Loucy (cell line): ENCODE measurements around the gene TXNDC11.

Experiments
- H2AFZ ChIP-seq: fragments of 200-600 bp; sonication (generic); 2 replicates; pipeline ENCODE4 v1.6.0; 2016; ENCODE audit warnings: antibody characterized with exemption, mild to moderate bottlenecking, low read length, moderate library complexity
- H3F3A ChIP-seq: fragments of 200-600 bp; 2 replicates; pipeline ENCODE4 v1.6.0; 2016; ENCODE audit warnings: antibody characterized with exemption, low read depth, mild to moderate bottlenecking
- H3K27me3 ChIP-seq: fragments of 200-600 bp; sonication (generic); 2 replicates; pipeline ENCODE4 v1.6.1; 2014; ENCODE audit warnings: low read length, mild to moderate bottlenecking; ENCODE audit not compliant: insufficient read depth, poor library complexity, severe bottlenecking
- H3K36me3 ChIP-seq: fragments of 200-600 bp; sonication (generic); 2 replicates; pipeline ENCODE4 v1.6.1; 2016; ENCODE audit warnings: low read length; ENCODE audit not compliant: insufficient read depth
- H3K4me1 ChIP-seq: fragments of 200-600 bp; sonication (generic); 2 replicates; pipeline ENCODE4 v1.5.1; 2014; ENCODE audit warnings: low read length, mild to moderate bottlenecking; ENCODE audit not compliant: insufficient read depth, poor library complexity, severe bottlenecking
- H3K4me2 ChIP-seq: fragments of 200-600 bp; sonication (generic); 2 replicates; pipeline ENCODE4 v1.6.0; 2014; ENCODE audit warnings: antibody characterized with exemption, low read length, low read depth, mild to moderate bottlenecking; ENCODE audit not compliant: poor library complexity, severe bottlenecking
- H3K4me3 ChIP-seq: fragments of 200-600 bp; sonication (generic); 2 replicates; pipeline ENCODE4 v1.5.1; 2014; ENCODE audit warnings: low read length, mild to moderate bottlenecking, mixed read lengths; ENCODE audit not compliant: poor library complexity, severe bottlenecking
- H3K79me2 ChIP-seq: fragments of 200-600 bp; sonication (generic); 2 replicates; pipeline ENCODE4 v1.6.1; 2014; ENCODE audit warnings: low read length; ENCODE audit not compliant: insufficient read depth
- H3K9ac ChIP-seq: fragments of 200-600 bp; sonication (generic); 2 replicates; pipeline ENCODE4 v1.6.0; 2014; ENCODE audit warnings: mild to moderate bottlenecking, low read depth, low read length, moderate library complexity; ENCODE audit not compliant: poor library complexity, severe bottlenecking
- H3K9me2 ChIP-seq: fragments of 200-600 bp; sonication (generic); replicated peaks from 2 replicates; pipeline ENCODE4 v1.6.1; 2016; ENCODE audit warnings: low read depth, low read length, mixed read lengths
- H3K9me3 ChIP-seq: fragments of 200-600 bp; sonication (generic); 2 replicates; pipeline ENCODE4 v1.6.1; 2014; ENCODE audit warnings: mild to moderate bottlenecking, antibody characterized with exemption, low read length, low read depth; ENCODE audit not compliant: insufficient read depth
- H4K20me1 ChIP-seq: fragments of 200-600 bp; sonication (generic); 2 replicates; pipeline ENCODE4 v1.6.0; 2014; ENCODE audit warnings: antibody characterized with exemption, low read length, mild to moderate bottlenecking; ENCODE audit not compliant: insufficient read depth, poor library complexity, severe bottlenecking
- CTCF ChIP-seq: fragments of 200-600 bp; sonication (generic); conservative IDR thresholded peaks from 2 replicates; pipeline ENCODE4 v1.5.1; 2014; ENCODE audit warnings: mild to moderate bottlenecking, antibody characterized with exemption, low read length
- EZH2phosphoT487 ChIP-seq: fragments of 200-600 bp; IDR thresholded peaks from 2 replicates; pipeline ENCODE4 v1.6.1; 2018; ENCODE audit warnings: antibody characterized with exemption, mild to moderate bottlenecking, moderate library complexity, borderline replicate concordance

The TXNDC11 gene

GRCh38 chr16:11707679-11708197, 34.9 kb downstream of the TXNDC11 start:
- no peak overlapping the region for H2AFZ ChIP-seq
- H4K20me1 ChIP-seq: no peaks in the 10 kb centered on the region
- H3K9me2 ChIP-seq: no peaks in the 10 kb centered on the region
- H3K79me2 ChIP-seq: no peaks in the 10 kb centered on the region
- no peaks in the 10 kb centered on the region for H3F3A ChIP-seq
- no peaks in the 10 kb centered on the region for H3K27me3 ChIP-seq
- TF ChIP-seq CTCF: no peak
- no peak for TF ChIP-seq EZH2phosphoT487
- no peak overlapping the region for H3K9ac ChIP-seq
- H3K4me3 ChIP-seq: no peak overlapping the region
- no peak overlapping the region for H3K4me2 ChIP-seq
- H3K36me3 ChIP-seq: peaks cover 10% of the 10 kb centered on the region; the same call in 1 of the 2 replicates
- H3K9me3 ChIP-seq: no peaks in the 10 kb centered on the region
- no peaks in the 10 kb centered on the region for H3K4me1 ChIP-seq

- no peaks in the 10 kb centered on the region for H4K20me1 ChIP-seq
- no peaks in the 10 kb centered on the region for H3K27me3 ChIP-seq
- H3F3A ChIP-seq: no peaks in the 10 kb centered on the region
- no peaks in the 10 kb centered on the region for H3K79me2 ChIP-seq
- no peaks in the 10 kb centered on the region for H3K9me3 ChIP-seq
- no peak for TF ChIP-seq EZH2phosphoT487
- TF ChIP-seq CTCF: no peak
- H3K4me1 ChIP-seq: no peaks in the 10 kb centered on the region
- H3K4me3 ChIP-seq: no peak overlapping the region
- no peaks in the 10 kb centered on the region for H3K9me2 ChIP-seq
- H3K4me2 ChIP-seq: no peak overlapping the region
- no peak overlapping the region for H3K9ac ChIP-seq
- H3K36me3 ChIP-seq: peaks cover 4% of the 10 kb centered on the region; the same call in 1 of the 2 replicates
- no peak overlapping the region for H2AFZ ChIP-seq
These were observed 36.4 kb downstream of the TXNDC11 start for GRCh38 chr16:11706180-11706742.

GRCh38 chr16:11705311-11706025, 37.2 kb downstream of the TXNDC11 start:
- H3K9ac ChIP-seq: no peak overlapping the region
- H3K79me2 ChIP-seq: no peaks in the 10 kb centered on the region

More at GRCh38 chr16:11705311-11706025, 37.2 kb downstream of the TXNDC11 start:
- H2AFZ ChIP-seq: no peak overlapping the region
- TF ChIP-seq EZH2phosphoT487 (no peak), CTCF (no peak)
- no peaks in the 10 kb centered on the region for H3F3A ChIP-seq
- H3K4me3 ChIP-seq: no peak overlapping the region
- no peak overlapping the region for H3K4me2 ChIP-seq
- H4K20me1 ChIP-seq: no peaks in the 10 kb centered on the region
- no peaks in the 10 kb centered on the region for H3K9me3 ChIP-seq
- no peaks in the 10 kb centered on the region for H3K27me3 ChIP-seq
- no peaks in the 10 kb centered on the region for H3K4me1 ChIP-seq
- no peaks in the 10 kb centered on the region for H3K9me2 ChIP-seq
- H3K36me3 ChIP-seq: peaks cover 4% of the 10 kb centered on the region; the same call in 1 of the 2 replicates
